H1 (cell line): ENCODE results near the gene MARVELD2. TPM values are rescaled to one million over a fixed set of nuclear protein-coding genes. Genes with fewer than 3 reads are reported as not detected.

ENCODE experiments used
- ASH2L ChIP-seq: fragments of 200-600, 300-600 bp; sonication (generic); IDR thresholded peaks from one replicate; pipeline ENCODE4 v1.7.1; 2017; ENCODE audit warnings: low read length
- CREB1 ChIP-seq: IDR thresholded peaks from 2 replicates; pipeline ENCODE4 v1.6.1; 2012; ENCODE audit warnings: inconsistent platforms
- FOSL1 ChIP-seq: IDR thresholded peaks from 2 replicates; pipeline ENCODE4 v1.6.1; 2011; ENCODE audit warnings: mild to moderate bottlenecking, low read depth, low read length, moderate library complexity; ENCODE audit not compliant: insufficient read depth
- RBBP5 ChIP-seq: IDR thresholded peaks from 2 replicates; pipeline ENCODE4 v1.7.1; 2012; ENCODE audit warnings: low read depth, mild to moderate bottlenecking, inconsistent platforms, low read length, moderate library complexity, borderline replicate concordance
- polyA plus RNA-seq, 7 experiments: library from polyadenylated mRNA; depleted of rRNA in 3 of 7; stranded (reverse) in 5 of 7; unstranded in 2 of 7; fragments of >200 nt in 5 of 7; fragments of 200-250 nt in 2 of 7; gene quantifications; 1 replicate in 5 of 7; 2 replicates in 1 of 7; 4 replicates in 1 of 7; pipeline versions ENCODE4 v1.2.1 to v1.2.3, GENCODE V29; 2011 to 2013; ENCODE audit warnings: missing spikeins in 2 of 7, mixed read lengths in 2 of 7
- total RNA-seq: library from RNA; stranded (reverse); fragmentation: NEBNext Ultra II Directional; extraction: Animal tissue kit (Norgen Biotek cat#: 25700); gene quantifications from 2 replicates; pipeline ENCODE4 v1.2.1, GENCODE V29; 2021
- TF ChIP-seq, protein P1 (sequence below): IDR thresholded peaks from 2 replicates; pipeline ENCODE4 v1.6.1; 2011; ENCODE audit warnings: low read depth, mild to moderate bottlenecking, low read length; ENCODE audit not compliant: insufficient read depth

MARVELD2 gene
- total and polyA plus RNA-seq, 2 of the 8 experiments (the other 6 are each of a cell fraction or from before 2014, with no cell fraction given): 18.7 to 31.0 TPM

DNA sequence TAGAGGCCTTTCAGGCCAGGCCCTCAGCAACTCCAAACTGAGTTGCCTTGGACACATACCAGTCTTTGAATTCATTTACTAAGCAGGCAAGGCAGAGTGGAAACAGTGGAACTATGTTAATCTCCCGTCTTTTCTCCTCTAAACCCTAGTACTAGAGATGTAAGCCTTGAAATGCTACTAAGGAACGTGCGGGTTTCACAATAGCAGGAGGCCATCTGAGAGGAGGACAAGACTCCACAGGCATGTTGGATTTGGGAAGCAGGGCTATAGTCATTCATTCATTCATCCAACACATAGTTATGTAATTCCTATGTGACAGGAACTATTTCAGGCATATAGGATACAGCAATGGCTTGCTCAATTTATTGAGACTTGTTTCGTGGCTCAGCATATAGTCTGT lies 74.3 kb downstream of the MARVELD2 start (continued):
- TF ChIP-seq CREB1 (no peak), ASH2L (no peak), FOSL1 (no peak), RBBP5 (no peak)
- TF ChIP-seq, protein P1, sequence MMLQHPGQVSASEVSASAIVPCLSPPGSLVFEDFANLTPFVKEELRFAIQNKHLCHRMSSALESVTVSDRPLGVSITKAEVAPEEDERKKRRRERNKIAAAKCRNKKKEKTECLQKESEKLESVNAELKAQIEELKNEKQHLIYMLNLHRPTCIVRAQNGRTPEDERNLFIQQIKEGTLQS: no peak
